MCF 10A (cell line): ENCODE data around the gene NRG3. TPM values are rescaled to one million over a fixed set of nuclear protein-coding genes. Genes with fewer than 3 reads are reported as not detected.

Experiments
- BruUV-seq: library from RNA; stranded (reverse); fragments of 400-500 nt; replicated peaks from 2 replicates; lab custom pipeline; 2021; lab: Mats Ljungman, UMichigan
- CTCF ChIA-PET: fragments of 300-600 bp; sonication (Branson Sonifier 250); formaldehyde crosslinking; extraction: SDS; loops from one replicate; lab custom pipeline; 2021; ENCODE audit warnings: antibody characterized with exemption, inconsistent platforms; lab: Yijun Ruan, JAX
- POLR2A ChIA-PET: fragments of 300-600, 350-650 bp; sonication (Branson Sonifier 250); formaldehyde crosslinking; extraction: SDS; loops from one replicate; lab custom pipeline; 2020; ENCODE audit warnings: antibody characterized with exemption, inconsistent platforms; lab: Yijun Ruan, JAX
- DNase-seq: peaks from one replicate; pipeline ENCODE4 v3.0.0-alpha.2; 2018; ENCODE audit not compliant: unreplicated experiment
- H3K27ac Mint-ChIP-seq: one replicate; pipeline ENCODE4 v1.8.0; 2022; ENCODE audit warnings: mild to moderate bottlenecking, low read depth, mixed read lengths; ENCODE audit not compliant: unreplicated experiment
- H3K27me3 Mint-ChIP-seq: one replicate; pipeline ENCODE4 v1.8.0; 2022; ENCODE audit warnings: mixed read lengths; ENCODE audit not compliant: insufficient read depth, unreplicated experiment
- H3K36me3 Mint-ChIP-seq: one replicate; pipeline ENCODE4 v1.8.0; 2022; ENCODE audit warnings: mild to moderate bottlenecking, moderate library complexity, mixed read lengths; ENCODE audit not compliant: insufficient read depth, unreplicated experiment
- H3K4me1 Mint-ChIP-seq: one replicate; pipeline ENCODE4 v1.8.0; 2022; ENCODE audit warnings: mixed read lengths; ENCODE audit not compliant: insufficient read depth, unreplicated experiment
- H3K4me3 Mint-ChIP-seq: one replicate; pipeline ENCODE4 v1.8.0; 2022; ENCODE audit warnings: mild to moderate bottlenecking, moderate library complexity, mixed read lengths; ENCODE audit not compliant: unreplicated experiment
- H3K9me3 Mint-ChIP-seq: one replicate; pipeline ENCODE4 v1.8.0; 2022; ENCODE audit warnings: mixed read lengths; ENCODE audit not compliant: unreplicated experiment
- intact Hi-C: fragments of 100-400 bp; cut with micrococcal nuclease; formaldehyde crosslinking; loops from 2 replicates; pipeline ENCODE4 v1.14.1; 2022
- total RNA-seq: library from RNA; stranded (reverse); gene quantifications from 2 replicates; pipeline ENCODE4 v1.2.3, GENCODE V29; 2022
- TF ChIP-seq, protein P1 (sequence below): fragments of 200-600 bp; IDR thresholded peaks from one replicate; pipeline ENCODE4 v1.8.0; 2022; ENCODE audit warnings: antibody characterized with exemption, mild to moderate bottlenecking; ENCODE audit not compliant: unreplicated experiment

The NRG3 gene
- total RNA-seq, 1 experiment from 2014 or later: not detected

DNA sequence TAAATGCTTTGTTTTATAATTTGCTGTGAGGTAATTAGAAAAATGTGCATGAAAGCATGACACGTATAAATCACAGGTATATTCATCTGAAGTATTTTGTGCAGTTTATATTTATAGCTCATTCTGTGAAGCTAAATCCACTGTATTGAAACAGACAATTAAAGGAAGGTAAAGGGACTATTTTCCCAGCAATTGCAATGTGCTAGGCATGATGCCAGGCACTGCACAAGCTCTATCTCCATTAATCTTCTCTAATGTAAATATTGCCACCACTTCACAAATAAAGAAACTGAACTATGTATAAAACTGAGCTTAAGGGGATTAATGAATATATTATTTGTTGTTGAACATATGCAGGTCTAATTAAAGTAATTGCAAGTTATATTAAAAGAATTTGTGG lies 1012.5 kb downstream of the NRG3 start:
- H3K4me1 Mint-ChIP-seq: no peaks in the 10 kb centered on the region
- no TSS peak for BruUV-seq
- H3K27me3 Mint-ChIP-seq: no peaks in the 10 kb centered on the region
- no peak for DNase-seq
- H3K27ac Mint-ChIP-seq: no peak overlapping the region
- no peaks in the 10 kb centered on the region for H3K9me3 Mint-ChIP-seq
- CTCF ChIA-PET: interaction anchor here (0.9 kb wide), 1 partner anchor 82 kb away, joined by 4 read pairs; no protein-coding TSS in a partner anchor
- POLR2A ChIA-PET: interaction anchor here (1.0 to 1.2 kb wide), 2 partner anchors 13 to 20 kb away, joined by 4 to 5 read pairs; no protein-coding TSS in a partner anchor
- intact Hi-C loops: no loop called here
- TF ChIP-seq, protein P1, sequence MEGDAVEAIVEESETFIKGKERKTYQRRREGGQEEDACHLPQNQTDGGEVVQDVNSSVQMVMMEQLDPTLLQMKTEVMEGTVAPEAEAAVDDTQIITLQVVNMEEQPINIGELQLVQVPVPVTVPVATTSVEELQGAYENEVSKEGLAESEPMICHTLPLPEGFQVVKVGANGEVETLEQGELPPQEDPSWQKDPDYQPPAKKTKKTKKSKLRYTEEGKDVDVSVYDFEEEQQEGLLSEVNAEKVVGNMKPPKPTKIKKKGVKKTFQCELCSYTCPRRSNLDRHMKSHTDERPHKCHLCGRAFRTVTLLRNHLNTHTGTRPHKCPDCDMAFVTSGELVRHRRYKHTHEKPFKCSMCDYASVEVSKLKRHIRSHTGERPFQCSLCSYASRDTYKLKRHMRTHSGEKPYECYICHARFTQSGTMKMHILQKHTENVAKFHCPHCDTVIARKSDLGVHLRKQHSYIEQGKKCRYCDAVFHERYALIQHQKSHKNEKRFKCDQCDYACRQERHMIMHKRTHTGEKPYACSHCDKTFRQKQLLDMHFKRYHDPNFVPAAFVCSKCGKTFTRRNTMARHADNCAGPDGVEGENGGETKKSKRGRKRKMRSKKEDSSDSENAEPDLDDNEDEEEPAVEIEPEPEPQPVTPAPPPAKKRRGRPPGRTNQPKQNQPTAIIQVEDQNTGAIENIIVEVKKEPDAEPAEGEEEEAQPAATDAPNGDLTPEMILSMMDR: no peak
- no peak overlapping the region for H3K4me3 Mint-ChIP-seq
- peaks cover 6% of the 10 kb centered on the region for H3K36me3 Mint-ChIP-seq

DNA sequence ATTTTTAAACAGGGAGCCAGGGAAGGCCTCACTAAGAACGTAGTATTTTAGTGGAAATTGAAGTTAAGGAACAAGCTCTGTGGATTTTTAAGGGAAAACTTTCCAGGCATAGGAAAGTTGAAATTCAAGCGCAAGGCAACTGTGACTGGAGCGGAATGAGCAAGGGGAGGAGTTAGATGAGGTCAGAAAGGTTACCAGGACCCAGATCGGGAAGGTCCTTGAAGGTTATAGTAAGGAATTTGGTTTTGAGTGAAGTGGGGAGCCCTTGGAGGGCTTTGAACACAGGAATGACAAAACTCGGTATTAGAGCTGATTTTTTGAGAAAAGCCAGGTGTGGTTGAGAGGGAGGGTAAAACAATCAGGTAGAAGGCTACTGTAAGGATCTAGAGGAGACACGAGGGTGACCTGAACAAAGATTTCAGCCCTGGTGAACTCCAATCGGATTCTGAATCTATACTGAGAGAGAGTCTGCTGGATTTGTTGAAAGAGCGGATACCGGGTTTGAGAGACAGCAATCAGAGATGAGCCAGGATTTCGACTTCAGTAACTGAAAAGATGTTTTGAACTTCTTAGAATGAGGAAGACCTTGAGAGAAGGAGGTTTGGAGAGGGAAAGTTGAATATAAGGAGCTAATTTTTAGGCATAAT lies 1013.9 kb downstream of the NRG3 start:
- BruUV-seq: no TSS peak
- TF ChIP-seq, protein P1: no peak
- H3K4me3 Mint-ChIP-seq: no peak overlapping the region
- H3K4me1 Mint-ChIP-seq: no peaks in the 10 kb centered on the region
- peaks cover 6% of the 10 kb centered on the region for H3K36me3 Mint-ChIP-seq
- intact Hi-C loops: no loop called here
- no peak overlapping the region for H3K27ac Mint-ChIP-seq
- H3K9me3 Mint-ChIP-seq: no peaks in the 10 kb centered on the region
- CTCF ChIA-PET: interaction anchor here (0.5 to 0.6 kb wide), 3 partner anchors 28 to 785 kb away, joined by 3 to 5 read pairs (median 3); no protein-coding TSS in a partner anchor
- no peak for DNase-seq
- H3K27me3 Mint-ChIP-seq: no peaks in the 10 kb centered on the region
- POLR2A ChIA-PET: no interaction called here

GRCh38 chr10:82889728-82890127 lies 1014.7 kb downstream of the NRG3 start:
- no TSS peak for BruUV-seq
- intact Hi-C loops: no loop called here
- H3K4me1 Mint-ChIP-seq: no peaks in the 10 kb centered on the region
- peaks cover 6% of the 10 kb centered on the region for H3K36me3 Mint-ChIP-seq
- ChIA-PET CTCF (interaction anchor here (0.6 kb wide), 1 partner anchor 27 kb away, joined by 3 read pairs; no protein-coding TSS in a partner anchor), POLR2A (no interaction called here)
- no peaks in the 10 kb centered on the region for H3K27me3 Mint-ChIP-seq
- no peak overlapping the region for H3K4me3 Mint-ChIP-seq
- no peak overlapping the region for H3K27ac Mint-ChIP-seq
- DNase-seq: no peak
- TF ChIP-seq, protein P1: no peak
- H3K9me3 Mint-ChIP-seq: no peaks in the 10 kb centered on the region

DNA sequence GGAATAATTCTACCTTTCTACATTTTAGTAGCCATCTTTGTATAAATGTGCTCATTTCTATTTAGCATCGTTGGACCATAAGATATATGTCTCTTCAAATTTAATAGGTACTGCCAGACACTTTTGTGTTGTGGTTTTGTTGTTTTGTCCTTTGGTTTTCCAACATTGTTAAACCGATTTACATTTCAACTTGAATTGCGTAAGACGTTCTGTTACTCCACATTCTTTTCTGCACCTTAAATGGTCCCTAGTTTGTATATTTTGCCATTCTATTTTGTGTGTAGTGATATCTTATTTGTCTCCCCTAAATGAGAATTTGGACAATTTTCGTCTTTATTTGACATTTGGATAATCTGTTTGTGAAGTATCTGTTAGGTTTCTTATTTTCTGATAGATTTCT lies 1015.6 kb downstream of the NRG3 start:
- Mint-ChIP-seq H3K4me1 (no peaks in the 10 kb centered on the region), H3K4me3 (no peak overlapping the region), H3K36me3 (peaks cover 6% of the 10 kb centered on the region), H3K9me3 (no peaks in the 10 kb centered on the region), H3K27ac (no peak overlapping the region), H3K27me3 (no peaks in the 10 kb centered on the region)
- TF ChIP-seq, protein P1: no peak
- ChIA-PET POLR2A (interaction anchor here (0.7 kb wide), 1 partner anchor 1397 kb away, joined by 3 read pairs; no protein-coding TSS in a partner anchor), CTCF (interaction anchor here (0.7 kb wide), 1 partner anchor 137 kb away, joined by 3 read pairs; no protein-coding TSS in a partner anchor)
- no peak for DNase-seq
- intact Hi-C loops: no loop called here
- no TSS peak for BruUV-seq
